Measurements from ENCODE around the gene OBP2A. TPM values are rescaled to one million over a fixed set of nuclear protein-coding genes. Genes with fewer than 3 reads are reported as not detected.

The OBP2A gene
- total and polyA plus RNA-seq, 10 of the 15 experiments (the other 5 are each of a cell fraction or from before 2014, with no cell fraction given): not detected

- TF ChIP-seq CUX1 (IDR thresholded peaks at IDR 0.05; ENCODE audit: insufficient replicate concordance, low read depth, low read length) (no peak), MTA2 (IDR thresholded peaks at IDR 0.05; ENCODE audit: low read depth) (no peak)
Measured at GRCh38 chr9:135550344-135550918, 4.5 kb downstream of the OBP2A start (continued).

- POLR2A ChIA-PET: no interaction called here
- Histone ChIP-seq H4K20me1 (ENCODE audit: control insufficient read depth, insufficient read depth) (no peaks in the 10 kb centered on the region), H3K36me3 (ENCODE audit: control insufficient read depth in 2 of 2, insufficient read depth in 2 of 2, low read length in 1 of 2) (no peaks in the 10 kb centered on the region), H2AFZ (ENCODE audit: control insufficient read depth, low read depth, low read length) (no peak overlapping the region), H3K9me3 (replicated peaks; ENCODE audit: control insufficient read depth, insufficient read depth, low read length) (no peaks in the 10 kb centered on the region), H3K27me3 (replicated peaks in 1 of 2; ENCODE audit: control insufficient read depth in 2 of 2, insufficient read depth in 2 of 2, low read length in 1 of 2) (no peaks in the 10 kb centered on the region), H3K4me1 (ENCODE audit: control insufficient read depth, insufficient read depth, low read length) (no peaks in the 10 kb centered on the region), H3K4me3 (no peak overlapping the region), H3K4me2 (ENCODE audit: control insufficient read depth, insufficient read depth) (no peak overlapping the region), H3K27ac (ENCODE audit: control insufficient read depth, insufficient read depth) (no peak overlapping the region), H3K9ac (ENCODE audit: control insufficient read depth, insufficient read depth, low read length) (no peak overlapping the region), H3K79me2 (ENCODE audit: control insufficient read depth, insufficient read depth, low read length) (no peaks in the 10 kb centered on the region)
- in situ Hi-C loops (cut with MboI) (no loop called here), intact Hi-C loops (cut with micrococcal nuclease; ENCODE audit: unreplicated experiment) (no loop called here)
- SMC1A ChIA-PET (ENCODE audit: uncharacterized antibody, unreplicated experiment): no interaction called here
- RAD21 ChIA-PET (ENCODE audit: unreplicated experiment): no interaction called here
- no peak for ATAC-seq
- FAIRE-seq: no peak
- WGBS (ENCODE audit: insufficient coverage, insufficient replicate concordance, low lambda C conversion rate, missing lambda C conversion rate): 6% methylated on average over 14 of the region's 14 CpGs
- DNase-seq (ENCODE audit: low read depth, low spot score): no peak
- CTCF ChIA-PET: no interaction called here
- BruUV-seq (replicated peaks): no TSS peak
- TF ChIP-seq NFYA (IDR thresholded peaks at IDR 0.05; ENCODE audit: borderline replicate concordance, low read depth, low read length) (no peak), HSF1 (IDR thresholded peaks at IDR 0.05; ENCODE audit: low read depth, low read length) (no peak), ZBTB33 (IDR thresholded peaks at IDR 0.05) (no peak), HDGF (IDR thresholded peaks at IDR 0.05) (no peak), CUX1 (IDR thresholded peaks at IDR 0.05; ENCODE audit: insufficient replicate concordance, low read depth, low read length) (no peak), ZNF274 (IDR thresholded peaks at IDR 0.05; ENCODE audit: insufficient read depth, insufficient read length) (no peak), DPF2 (IDR thresholded peaks at IDR 0.05) (no peak)
Measured at GRCh38 chr9:135551031-135551430, 5.1 kb downstream of the OBP2A start.

Measured in GM12878 (cell line).